ENCODE results near the gene IZUMO4.

The IZUMO4 gene

DNA sequence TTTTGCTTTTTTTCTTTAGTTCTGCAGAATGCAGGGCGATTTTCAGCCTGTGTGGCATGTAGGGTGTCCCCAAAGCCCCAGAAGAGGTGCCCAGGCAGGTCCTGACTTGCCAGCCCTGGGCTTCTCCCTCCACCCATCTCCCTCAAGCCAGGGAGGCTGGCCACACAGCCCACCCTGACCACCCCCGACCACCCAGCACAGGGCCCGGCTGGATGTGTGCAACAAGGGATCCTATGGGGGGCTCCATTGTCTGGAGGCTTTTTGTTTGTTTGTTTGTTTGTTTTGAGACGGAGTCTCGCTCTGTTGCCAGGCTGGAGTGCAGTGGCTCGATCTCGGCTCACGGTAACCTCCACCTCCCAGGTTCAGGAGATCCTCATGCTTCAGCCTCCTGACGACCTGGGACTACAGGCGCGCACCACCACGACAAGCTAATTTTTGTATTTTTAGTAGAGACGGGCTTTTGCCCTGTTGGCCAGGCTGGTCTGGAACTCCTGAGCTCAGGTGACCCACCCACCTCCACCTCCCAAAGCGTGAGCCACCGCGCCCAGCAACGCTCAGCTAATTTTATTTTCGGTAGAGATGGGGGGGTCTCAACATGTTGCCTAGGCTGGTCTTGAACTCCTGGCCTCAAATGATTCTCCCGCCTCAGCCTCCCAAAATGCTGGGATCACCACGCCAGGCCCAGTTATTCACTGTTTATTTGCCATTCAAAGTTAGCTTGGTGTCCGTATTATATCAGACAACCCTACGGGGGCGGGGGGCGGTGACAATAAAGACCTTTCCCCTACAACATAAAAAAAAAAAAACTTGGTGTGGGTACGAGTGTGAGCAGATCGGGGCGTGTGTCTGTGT lies 37.9 kb upstream of the IZUMO4 start:
- no peak for DNase-seq (ENCODE audit: low spot score)
- no peak for FAIRE-seq

DNA sequence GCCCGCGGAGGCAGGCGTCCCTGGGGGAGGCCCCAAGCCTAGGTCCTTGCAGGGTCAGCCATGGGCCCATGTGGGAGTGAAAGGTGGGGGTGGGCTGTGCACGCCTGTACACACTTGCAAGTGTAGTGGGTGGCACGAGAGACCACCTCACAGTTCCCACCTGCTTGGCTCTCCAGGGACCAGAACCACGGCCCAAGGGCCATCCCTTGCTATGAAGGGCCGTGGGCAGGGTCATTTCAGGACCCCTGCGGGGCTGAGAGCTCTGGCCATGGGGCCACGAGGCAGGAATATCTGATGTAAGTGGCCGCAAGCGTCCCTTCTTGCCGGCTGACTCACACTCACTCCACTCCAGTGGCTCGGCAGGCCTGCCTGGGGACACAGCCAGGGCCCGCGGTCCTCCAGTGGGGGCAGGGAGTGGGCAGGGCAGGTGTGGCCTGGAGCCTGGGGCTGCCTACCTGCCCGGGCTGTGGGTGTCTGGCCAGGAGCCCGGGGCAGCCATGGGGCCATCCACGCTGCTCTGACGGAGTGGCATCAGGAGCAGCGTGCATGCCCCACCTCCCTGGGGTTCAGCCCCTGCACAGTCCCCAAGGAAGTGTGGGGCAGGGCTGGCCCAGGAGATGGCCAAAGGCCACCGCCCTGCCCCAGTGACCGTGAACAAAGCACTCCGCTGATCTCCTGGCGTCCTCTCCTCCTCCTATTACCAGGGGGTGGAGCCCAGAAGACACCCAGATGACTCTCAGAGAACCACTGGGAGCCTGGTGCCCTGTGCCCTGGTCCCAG lies 37.1 kb upstream of the IZUMO4 start:
- FAIRE-seq (no peak), DNase-seq (ENCODE audit: low spot score) (no peak)

DNA sequence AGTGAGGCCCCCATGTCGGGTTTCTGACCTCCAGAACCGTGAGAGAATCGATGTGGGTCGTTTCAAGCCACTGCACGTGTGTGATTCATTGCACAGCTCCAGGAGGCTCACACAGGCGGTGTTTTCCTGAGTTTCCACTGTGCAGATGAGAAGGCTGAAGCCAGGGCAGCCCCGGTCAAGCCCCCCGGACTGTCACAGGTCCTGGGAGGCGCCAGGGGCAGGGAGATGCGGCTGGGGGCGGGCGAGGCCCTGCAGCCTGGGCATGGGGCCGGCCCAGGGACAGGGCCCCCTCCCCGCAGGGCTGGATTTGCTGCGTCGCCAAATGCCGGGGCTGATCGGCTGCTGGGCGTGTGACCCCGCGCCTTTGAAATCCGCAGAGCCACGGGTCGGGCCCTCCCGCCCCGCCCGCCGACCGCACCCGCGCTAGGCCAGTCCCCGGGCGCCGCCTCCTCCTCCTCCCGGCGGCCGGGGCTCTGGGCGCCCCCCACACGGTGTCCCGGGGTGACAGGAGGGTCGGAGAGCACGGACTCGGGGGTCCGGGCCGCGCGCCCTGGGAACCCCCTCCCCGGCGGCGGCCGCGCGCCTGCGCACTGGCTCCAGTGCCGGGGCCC lies 35.7 kb upstream of the IZUMO4 start:
- DNase-seq (ENCODE audit: low spot score): peak; percentile 33
- no peak for FAIRE-seq

DNA sequence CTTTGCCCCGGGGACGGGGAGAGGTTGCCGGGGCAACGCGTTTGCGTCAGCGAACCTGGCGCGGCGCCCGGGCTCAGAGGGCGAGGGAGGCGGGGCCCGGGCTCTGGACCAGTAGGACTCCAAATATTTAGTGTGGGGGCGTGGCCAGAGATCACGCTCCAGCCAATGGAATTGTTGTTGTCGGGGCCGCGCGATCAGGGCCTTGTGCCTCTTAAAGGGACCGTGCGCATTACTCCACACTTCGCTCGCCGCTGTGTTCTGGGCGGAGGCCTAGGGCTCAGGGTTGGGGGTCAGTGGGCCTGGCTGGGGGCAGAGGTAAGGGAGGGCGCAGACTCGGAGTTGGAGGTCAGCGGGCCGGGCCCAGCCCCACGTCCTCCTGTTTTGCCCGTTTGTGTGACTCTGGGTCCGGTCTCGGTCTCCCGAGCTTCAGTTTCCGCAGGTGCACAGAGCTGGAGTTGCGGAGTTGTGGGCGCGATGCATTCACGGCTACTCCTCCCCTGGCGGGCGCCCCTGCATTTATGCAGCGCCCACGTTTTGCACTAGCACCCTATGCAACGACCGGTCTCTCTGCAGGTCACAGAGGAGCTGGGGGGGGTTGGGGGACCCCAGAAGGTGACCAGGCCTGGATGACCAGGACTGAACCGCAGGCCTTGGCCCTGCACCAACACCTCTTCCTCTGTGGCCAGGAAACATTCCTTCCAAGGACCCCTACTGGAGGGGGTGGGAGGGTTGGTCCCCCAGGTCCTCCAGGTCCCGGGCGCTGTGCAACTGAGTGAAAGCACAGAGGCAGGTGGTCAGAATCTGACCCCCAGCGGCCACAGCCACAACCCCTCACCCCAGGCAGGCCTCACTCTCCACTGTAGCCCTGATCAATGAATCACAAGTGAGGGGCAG lies 35.0 kb upstream of the IZUMO4 start:
- FAIRE-seq (peak; percentile 9), DNase-seq (ENCODE audit: low spot score) (peak; percentile 96)

DNA sequence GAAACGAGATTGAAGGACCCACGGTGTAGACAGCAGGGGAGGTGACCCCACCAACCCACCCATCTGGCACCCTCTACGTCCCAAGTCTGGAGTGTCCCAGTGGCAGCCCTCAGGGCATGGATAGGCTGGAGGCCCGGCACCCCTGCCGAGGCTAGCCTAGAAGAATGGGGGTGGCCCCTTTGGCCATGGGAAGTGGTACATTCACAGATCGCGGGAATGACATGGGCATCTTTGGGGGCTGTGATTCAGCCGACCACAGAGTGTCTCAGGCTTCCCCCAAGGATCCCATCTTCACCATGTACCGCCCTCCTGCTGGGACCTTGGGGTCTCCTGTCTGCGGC lies 34.4 kb upstream of the IZUMO4 start:
- DNase-seq (ENCODE audit: low spot score): no peak
- FAIRE-seq: no peak

DNA sequence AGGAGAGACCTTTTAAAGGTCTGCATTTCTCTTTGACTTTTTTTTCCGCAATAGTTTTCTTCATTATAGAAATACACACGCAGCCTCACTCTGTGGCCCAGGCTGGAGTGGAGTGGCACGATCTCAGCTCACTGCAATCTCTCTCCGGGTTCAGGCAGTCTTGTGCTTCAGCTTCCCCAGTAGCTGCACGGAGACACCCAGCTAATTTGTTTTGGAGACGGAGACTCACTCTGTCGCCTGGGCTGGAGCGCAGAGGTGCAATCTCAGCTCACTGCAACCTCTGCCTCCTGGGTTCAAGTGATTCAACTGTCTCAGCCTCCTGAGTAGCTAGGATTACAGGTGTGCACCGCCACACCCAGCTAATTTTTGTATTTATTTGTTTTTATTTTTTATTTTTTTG lies 33.9 kb upstream of the IZUMO4 start:
- FAIRE-seq (no peak), DNase-seq (ENCODE audit: low spot score) (no peak)

DNA sequence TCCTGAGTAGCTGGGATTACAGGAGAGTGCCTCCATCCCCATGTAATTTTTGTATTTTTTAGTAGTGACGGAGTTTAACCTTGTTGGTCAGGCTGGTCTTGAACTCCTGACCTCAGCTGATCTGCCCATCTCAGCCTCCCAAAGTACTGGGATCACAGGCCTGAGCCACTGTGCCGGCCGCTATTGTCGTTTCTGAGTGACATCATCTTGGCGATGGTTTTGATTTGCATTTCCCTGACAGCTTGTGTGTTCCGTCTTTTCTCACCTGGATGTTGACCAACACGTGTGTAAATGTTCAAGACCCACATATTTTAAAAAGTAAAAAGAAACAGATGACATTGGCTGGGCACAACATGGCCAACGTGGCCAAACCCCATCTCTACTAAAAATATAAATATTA lies 32.9 kb upstream of the IZUMO4 start:
- DNase-seq (ENCODE audit: low spot score) (no peak), FAIRE-seq (no peak)

DNA sequence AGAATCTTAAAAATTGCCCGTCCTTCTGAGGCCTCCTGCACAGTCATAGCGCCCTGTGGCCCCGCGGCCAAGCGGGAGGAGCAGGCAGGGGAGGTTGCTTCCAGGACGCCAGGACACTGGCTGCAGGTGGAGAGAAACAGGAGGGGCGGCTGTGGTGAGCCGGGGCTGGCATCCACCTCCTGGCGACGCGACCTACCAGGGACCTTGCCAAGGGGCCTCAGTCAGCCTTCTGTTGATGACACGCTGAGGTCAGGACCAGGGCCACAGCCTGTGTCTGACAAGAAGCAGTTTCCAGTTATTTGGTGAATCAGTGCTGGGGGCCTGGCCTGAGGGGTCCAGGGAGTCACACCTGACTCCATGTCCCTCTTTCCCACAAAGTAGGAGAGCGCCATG lies 32.3 kb upstream of the IZUMO4 start:
- FAIRE-seq (no peak), DNase-seq (ENCODE audit: low spot score) (no peak)

DNA sequence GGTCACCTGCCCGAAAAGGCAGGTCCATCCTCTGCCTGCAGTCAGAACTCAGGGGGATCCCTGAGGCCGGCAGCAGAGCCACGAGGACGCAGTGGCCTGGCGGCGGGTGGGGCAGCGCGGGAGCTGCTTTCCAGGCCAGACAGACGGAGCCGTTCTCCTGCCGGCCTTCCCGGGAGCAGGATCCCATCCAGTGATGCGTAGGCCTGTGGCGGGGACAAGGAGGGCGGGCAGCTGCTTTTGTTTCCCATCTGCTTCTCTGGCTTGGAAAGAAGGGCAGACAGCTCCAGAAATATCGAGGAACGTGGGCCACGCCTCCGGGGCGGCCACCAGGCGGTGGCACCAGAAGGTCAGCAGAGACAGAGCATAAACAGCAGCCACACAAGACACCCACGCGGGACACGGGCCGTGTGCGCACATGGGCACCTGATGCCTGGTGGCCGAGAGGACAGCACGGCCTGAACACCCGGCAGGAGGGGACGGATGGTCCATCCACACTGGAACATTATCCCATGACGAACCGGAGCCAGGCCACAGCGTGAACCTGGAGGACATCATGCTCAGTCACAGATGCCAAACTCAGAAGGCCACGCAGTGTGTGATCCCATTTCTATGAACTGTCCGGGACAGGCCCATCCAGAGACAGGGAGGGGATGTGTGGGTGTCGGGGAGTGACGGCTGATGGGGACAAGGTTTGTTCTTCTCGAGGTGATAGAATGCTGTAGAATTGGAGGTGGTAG lies 31.8 kb upstream of the IZUMO4 start:
- FAIRE-seq: no peak
- DNase-seq (ENCODE audit: low spot score): no peak

DNA sequence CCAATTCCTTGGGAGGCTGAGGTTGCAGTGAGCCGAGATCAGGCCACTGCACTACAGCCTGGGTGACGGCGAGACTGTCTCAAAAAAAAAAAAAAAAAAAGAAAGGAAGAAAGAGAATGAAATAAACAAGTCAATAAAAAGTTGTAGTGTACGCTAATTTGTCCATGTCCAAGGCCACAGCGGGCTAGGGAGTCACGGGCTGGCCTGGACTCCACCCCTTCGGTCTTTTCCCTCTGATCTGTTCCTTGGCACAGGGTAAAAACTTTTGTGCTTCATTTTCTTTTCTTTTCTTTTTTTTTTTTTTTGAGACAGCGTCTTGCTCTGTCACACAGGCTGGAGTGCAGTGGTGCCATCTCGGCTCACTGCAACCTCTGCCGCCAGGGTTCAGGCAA lies 26.3 kb upstream of the IZUMO4 start:
- no peak for DNase-seq (ENCODE audit: low spot score)
- no peak for FAIRE-seq

DNA sequence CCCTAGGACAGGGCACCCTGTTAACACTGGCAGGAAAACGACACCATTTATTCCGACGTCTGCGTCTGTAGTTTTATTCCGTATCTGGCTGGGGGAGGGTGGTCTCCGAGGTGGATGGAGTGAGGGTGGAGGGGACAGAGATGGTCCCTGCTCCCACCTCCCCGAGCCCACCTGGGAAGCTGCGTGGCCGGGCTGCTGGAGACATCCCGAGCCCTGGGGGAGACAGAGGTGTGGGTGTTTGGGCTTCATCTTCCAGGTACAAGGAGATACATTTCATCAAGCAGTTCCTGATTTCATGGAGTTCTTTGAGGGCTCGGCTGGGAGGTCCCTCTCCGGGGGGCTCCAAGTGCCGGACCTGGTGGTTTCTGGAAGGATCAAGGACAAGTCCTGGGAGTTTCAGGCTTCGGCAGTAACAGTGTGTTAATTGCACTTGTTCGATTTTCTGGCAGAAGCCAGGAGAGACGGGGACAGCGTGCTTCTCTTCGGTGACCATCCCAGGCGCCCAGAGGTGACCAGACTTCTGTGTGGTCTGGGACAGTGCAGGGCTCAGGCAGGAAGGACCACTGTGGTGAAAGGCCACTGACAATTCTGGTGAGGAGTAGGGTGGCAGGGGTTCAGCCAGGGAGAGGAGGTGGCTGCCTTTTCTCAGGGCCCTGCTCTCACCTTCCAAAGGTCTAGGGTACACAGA lies 25.6 kb upstream of the IZUMO4 start:
- FAIRE-seq (no peak), DNase-seq (ENCODE audit: low spot score) (no peak)

DNA sequence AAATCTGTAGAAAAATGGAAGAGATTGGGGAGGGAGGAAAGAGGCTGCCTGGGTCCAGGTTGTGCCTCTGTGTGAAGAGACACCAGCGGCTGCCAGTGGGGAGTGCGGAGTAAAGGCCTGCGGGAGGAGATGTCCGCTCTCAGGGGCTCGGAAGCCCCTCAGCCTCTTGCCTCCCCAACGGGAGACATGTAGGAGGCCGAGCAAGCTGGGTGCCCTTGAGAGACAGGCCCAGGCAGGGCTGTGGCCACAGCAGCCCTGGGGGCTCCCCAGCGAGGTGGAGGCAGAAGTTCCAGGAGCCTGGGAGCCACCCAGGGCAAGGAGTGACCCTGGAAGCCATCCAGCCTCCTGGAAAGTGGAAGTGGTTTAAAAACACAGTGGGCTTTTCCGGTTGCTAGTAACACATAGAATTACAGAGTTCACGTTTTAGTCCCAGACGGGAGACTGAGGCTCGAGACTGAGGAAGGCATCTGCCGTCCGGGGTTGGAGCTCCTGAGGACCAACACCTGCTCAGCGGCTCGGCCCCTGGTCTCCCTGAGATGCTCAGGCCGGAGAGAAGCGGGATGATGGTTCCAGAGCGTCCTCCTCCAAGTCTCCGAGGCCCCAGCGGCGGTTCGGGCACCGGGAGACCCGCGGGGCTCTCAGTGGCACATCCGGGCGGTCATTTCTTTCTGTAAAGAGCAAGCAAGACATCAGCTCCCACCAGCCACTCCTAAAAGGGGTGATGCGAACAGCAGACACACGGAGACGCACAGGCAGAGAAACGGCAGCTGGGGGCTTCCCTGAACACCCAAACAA lies 23.8 kb upstream of the IZUMO4 start:
- FAIRE-seq: no peak
- no peak for DNase-seq (ENCODE audit: low spot score)

DNA sequence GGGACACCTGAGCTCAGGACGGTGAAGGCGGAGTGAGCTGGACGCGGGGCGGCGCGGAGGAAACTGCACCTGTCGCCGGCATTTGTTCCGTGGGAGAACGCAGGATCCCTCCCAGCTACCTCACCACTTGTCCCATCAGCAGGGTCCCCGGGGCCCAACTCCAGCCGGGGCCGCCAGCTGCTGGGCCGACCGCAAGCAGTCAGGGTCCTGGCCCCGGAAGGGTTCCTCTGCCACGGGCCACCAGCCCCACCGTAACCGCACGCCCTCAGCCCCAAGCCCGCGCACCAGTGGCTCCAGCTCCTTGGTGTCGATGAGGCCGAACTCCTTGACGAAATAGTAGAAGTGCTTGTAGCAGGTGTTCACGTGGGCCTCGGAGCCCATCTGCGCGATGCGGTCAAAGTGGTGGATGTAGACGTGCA lies 20.2 kb upstream of the IZUMO4 start:
- DNase-seq (ENCODE audit: low spot score) (no peak), FAIRE-seq (no peak)

DNA sequence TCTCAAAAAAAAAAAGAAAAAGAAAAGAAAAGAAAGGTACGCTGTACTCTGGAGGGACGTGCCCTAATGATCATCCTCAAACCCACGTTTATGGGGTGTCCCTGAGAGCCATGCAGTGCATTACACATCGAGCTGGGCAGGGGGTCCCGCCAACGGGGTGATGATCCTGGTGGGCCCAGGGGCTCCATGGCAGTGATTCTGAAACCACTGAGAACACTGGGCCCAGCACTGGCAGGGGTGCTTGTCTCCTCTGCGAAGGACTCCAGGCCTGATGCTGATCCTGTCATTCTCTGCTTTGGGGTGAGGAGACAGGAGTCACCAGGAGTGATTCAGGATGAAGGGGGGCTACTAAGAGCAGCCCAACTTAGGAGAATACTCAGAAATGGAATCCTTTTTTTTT lies 19.3 kb upstream of the IZUMO4 start:
- FAIRE-seq: no peak
- no peak for DNase-seq (ENCODE audit: low spot score)

DNA sequence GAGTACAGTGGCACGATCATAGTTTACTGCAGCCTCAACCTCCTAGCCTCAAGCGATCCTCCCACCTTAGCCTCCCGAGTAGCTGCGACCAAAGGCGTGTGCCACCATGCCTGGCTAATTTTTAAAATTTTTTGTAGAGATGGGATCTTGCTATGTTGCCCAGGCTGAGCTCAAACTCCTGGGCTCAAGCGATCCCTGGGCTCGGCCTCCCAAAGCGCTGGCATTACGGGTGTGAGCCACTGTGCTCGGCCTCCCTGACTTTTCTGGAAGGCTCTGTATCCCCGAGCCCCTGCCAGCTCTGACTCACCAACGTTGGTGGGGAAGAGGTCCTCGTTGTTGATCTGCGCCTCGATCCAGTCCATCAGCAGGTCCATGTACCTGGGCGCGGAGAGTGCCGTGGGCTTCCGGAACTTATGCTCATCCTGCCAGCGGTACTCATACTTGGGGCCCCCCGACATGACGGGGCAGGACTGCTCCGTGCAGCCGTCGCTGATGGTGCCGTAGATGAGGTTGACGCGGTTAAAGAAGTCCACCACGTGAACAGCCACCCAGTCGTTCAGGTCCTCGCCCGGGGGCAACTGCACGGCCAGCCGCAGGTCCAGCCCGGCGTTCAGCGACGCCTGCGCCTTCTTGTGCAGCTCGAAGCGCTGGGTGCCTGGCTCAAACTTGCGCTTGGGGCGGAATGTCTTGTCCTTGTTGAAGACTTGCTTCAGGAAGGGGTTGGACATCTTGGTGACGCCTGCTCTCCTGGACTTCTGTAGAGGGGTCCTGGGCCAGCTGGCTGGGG lies 18.7 kb upstream of the IZUMO4 start:
- FAIRE-seq (no peak), DNase-seq (ENCODE audit: low spot score) (no peak)

DNA sequence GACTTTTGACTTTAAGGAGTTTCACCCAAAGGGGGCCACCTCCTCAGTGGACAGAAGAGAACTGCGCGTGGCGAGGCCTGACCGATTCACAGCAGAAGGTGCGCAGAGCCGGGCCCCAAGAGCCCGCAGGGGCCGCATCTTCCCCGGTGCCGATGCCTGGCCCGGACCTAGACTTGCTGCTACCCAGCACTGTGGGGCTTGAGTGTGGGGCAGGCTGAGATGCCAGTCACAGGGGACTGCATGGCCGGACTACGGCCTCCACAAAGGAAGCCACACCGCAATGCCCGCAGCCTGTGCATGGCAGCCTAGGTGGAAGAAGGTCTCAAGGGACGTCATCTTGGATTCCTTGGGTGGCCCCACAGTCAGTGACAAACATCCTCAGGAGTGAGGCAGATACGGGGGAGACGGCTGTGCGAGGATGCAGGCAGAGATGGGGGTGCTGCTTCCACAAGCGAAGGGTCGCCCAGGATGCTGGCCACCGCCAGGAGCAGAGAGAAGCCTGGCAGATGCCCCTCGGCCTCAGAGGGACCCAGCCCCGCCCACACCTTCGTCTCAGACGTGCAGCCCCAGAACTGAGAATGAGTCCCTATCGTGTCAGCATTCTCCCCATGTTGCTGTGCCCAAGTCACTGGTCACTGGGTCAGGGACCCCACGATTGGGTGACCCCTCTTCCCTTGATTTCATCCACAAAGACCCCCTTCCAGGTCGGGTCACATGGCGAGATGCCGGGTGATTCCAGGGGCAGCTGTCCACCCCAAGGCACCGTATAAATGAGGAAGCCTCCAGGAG lies 17.4 kb upstream of the IZUMO4 start:
- DNase-seq (ENCODE audit: low spot score) (no peak), FAIRE-seq (no peak)

DNA sequence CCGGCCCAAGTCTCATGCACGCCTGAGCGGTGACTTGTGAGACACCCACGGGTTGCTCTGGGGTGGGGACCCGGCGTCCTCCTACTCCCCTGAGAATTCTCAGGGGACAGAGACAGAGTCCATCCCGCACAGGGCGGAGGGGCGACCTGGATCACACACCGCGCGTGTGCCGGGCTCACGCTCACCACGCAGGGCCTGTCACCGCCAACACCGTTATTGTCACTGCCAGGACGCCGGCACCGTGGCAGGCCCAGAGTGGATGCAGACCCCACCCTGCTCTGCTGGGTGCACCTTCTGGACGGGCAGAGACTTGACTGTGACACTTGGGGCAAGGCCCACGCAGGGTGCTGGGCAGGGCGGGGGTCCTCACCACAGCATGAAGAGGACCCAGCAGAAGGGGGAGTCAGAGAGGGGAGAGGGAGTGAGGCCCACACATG lies 16.8 kb upstream of the IZUMO4 start:
- DNase-seq (ENCODE audit: low spot score) (no peak), FAIRE-seq (no peak)

All from urothelium cell line (cell line).